H9 (cell line): ENCODE data around the gene RUNDC3A. TPM values are rescaled to one million over a fixed set of nuclear protein-coding genes. Genes with fewer than 3 reads are reported as not detected.

ENCODE experiments used
- DNase-seq: peaks from one replicate; pipeline ENCODE4 v3.0.0-alpha.2; 2017
- H2AFZ ChIP-seq: one replicate; pipeline ENCODE4 v1.6.1; 2013; ENCODE audit warnings: mild to moderate bottlenecking, low read length, control low read depth, moderate library complexity
- H2AK5ac ChIP-seq: 2 replicates; pipeline ENCODE4 v1.6.1; 2013; ENCODE audit warnings: low read length, control low read depth, mixed read lengths; ENCODE audit not compliant: insufficient read length
- H2BK120ac ChIP-seq: one replicate; pipeline ENCODE4 v1.6.1; 2013; ENCODE audit warnings: low read depth, mild to moderate bottlenecking, low read length, control low read depth, inconsistent platforms; ENCODE audit not compliant: poor library complexity, severe bottlenecking
- H2BK12ac ChIP-seq: 2 replicates; pipeline ENCODE4 v1.6.1; 2013; ENCODE audit warnings: low read length, control low read depth, mixed read lengths, low read depth; ENCODE audit not compliant: insufficient read length
- H2BK15ac ChIP-seq: 2 replicates; pipeline ENCODE4 v1.6.1; 2013; ENCODE audit warnings: low read depth, low read length, control low read depth
- H2BK20ac ChIP-seq: one replicate; pipeline ENCODE4 v1.6.1; 2013; ENCODE audit warnings: low read depth, mild to moderate bottlenecking, low read length, control low read depth, inconsistent platforms; ENCODE audit not compliant: poor library complexity, severe bottlenecking
- H2BK5ac ChIP-seq: 2 replicates; pipeline ENCODE4 v1.6.1; 2013; ENCODE audit warnings: low read length, control low read depth, mixed read lengths; ENCODE audit not compliant: insufficient read length
- H3K14ac ChIP-seq: 2 replicates; pipeline ENCODE4 v1.6.1; 2013; ENCODE audit warnings: low read length, control low read depth; ENCODE audit not compliant: insufficient read depth
- H3K18ac ChIP-seq: 2 replicates; pipeline ENCODE4 v1.6.1; 2013; ENCODE audit warnings: low read depth, mild to moderate bottlenecking, mixed read lengths, low read length, control low read depth; ENCODE audit not compliant: insufficient read length
- H3K23ac ChIP-seq: 2 replicates; pipeline ENCODE4 v1.6.1; 2013; ENCODE audit warnings: low read length, control low read depth, mixed read lengths, low read depth; ENCODE audit not compliant: insufficient read length
- H3K23me2 ChIP-seq: 2 replicates; pipeline ENCODE4 v1.6.1; 2013; ENCODE audit warnings: low read depth, mild to moderate bottlenecking, mixed read lengths, low read length, control low read depth; ENCODE audit not compliant: insufficient read length, poor library complexity, severe bottlenecking
- H3K27ac ChIP-seq: 2 replicates; pipeline ENCODE4 v1.5.1; 2013; ENCODE audit warnings: low read length, control low read depth, mixed read lengths, low read depth; ENCODE audit not compliant: insufficient read length
- H3K27me3 ChIP-seq: 2 replicates; pipeline ENCODE4 v1.6.1; 2013; ENCODE audit warnings: low read length, control low read depth, inconsistent platforms; ENCODE audit not compliant: insufficient read depth
- H3K4ac ChIP-seq: 2 replicates; pipeline ENCODE4 v1.6.1; 2013; ENCODE audit warnings: low read depth, mild to moderate bottlenecking, control low read depth, inconsistent platforms, low read length, moderate library complexity
- H3K4me1 ChIP-seq: 2 replicates; pipeline ENCODE4 v1.6.1; 2013; ENCODE audit warnings: low read length, control low read depth, inconsistent platforms; ENCODE audit not compliant: insufficient read depth
- H3K4me2 ChIP-seq: 2 replicates; pipeline ENCODE4 v1.6.1; 2013; ENCODE audit warnings: low read length, control low read depth, mixed read lengths; ENCODE audit not compliant: insufficient read length, insufficient read depth
- H3K56ac ChIP-seq: 2 replicates; pipeline ENCODE4 v1.6.1; 2013; ENCODE audit warnings: low read depth, mild to moderate bottlenecking, mixed read lengths, low read length, control low read depth; ENCODE audit not compliant: insufficient read length
- H3K79me1 ChIP-seq: 2 replicates; pipeline ENCODE4 v1.6.1; 2013; ENCODE audit warnings: low read depth, mild to moderate bottlenecking, moderate library complexity, low read length, control low read depth, inconsistent platforms; ENCODE audit not compliant: insufficient read depth, poor library complexity, severe bottlenecking
- H3K79me2 ChIP-seq: 2 replicates; pipeline ENCODE4 v1.6.1; 2013; ENCODE audit warnings: low read length, control low read depth, inconsistent platforms; ENCODE audit not compliant: insufficient read depth
- H3K9ac ChIP-seq: 2 replicates; pipeline ENCODE4 v1.6.1; 2013; ENCODE audit warnings: low read length, control low read depth, mixed read lengths; ENCODE audit not compliant: insufficient read length; ENCODE audit errors: extremely low read depth
- H3K9me3 ChIP-seq: one replicate; pipeline ENCODE4 v1.6.1; 2013; ENCODE audit warnings: low read depth, low read length, inconsistent platforms; ENCODE audit not compliant: control insufficient read depth
- H3T11ph ChIP-seq: one replicate; pipeline ENCODE4 v1.6.1; 2013; ENCODE audit warnings: mild to moderate bottlenecking, low read length, control low read depth, inconsistent platforms
- H4K20me1 ChIP-seq: one replicate; pipeline ENCODE4 v1.6.1; 2013; ENCODE audit not compliant: control insufficient read depth, insufficient read length, insufficient read depth
- H4K5ac ChIP-seq: 2 replicates; pipeline ENCODE4 v1.6.1; 2013; ENCODE audit warnings: low read depth, mild to moderate bottlenecking, mixed read lengths, low read length, control low read depth; ENCODE audit not compliant: insufficient read length
- H4K8ac ChIP-seq: replicated peaks from 2 replicates; pipeline ENCODE4 v1.6.1; 2013; ENCODE audit warnings: low read length, control low read depth, mixed read lengths, low read depth; ENCODE audit not compliant: insufficient read length
- H4K91ac ChIP-seq: 2 replicates; pipeline ENCODE4 v1.6.1; 2013; ENCODE audit warnings: low read depth, mild to moderate bottlenecking, moderate library complexity, mixed read lengths, low read length, control low read depth; ENCODE audit not compliant: insufficient read length
- H3K27ac Mint-ChIP-seq, 3 experiments: 2 replicates in 2 of 3; 3 replicates in 1 of 3; pipeline ENCODE4 v1.8.0; 2020 to 2021; ENCODE audit warnings: mixed read lengths in 3 of 3, mild to moderate bottlenecking in 1 of 3, moderate library complexity in 1 of 3
- H3K27me3 Mint-ChIP-seq: 2 replicates; pipeline ENCODE4 v1.8.0; 2021; ENCODE audit warnings: low read depth, mild to moderate bottlenecking, moderate library complexity, mixed read lengths
- H3K36me3 Mint-ChIP-seq, 3 experiments: 2 replicates in 2 of 3; 3 replicates in 1 of 3; pipeline ENCODE4 v1.8.0; 2020 to 2021; ENCODE audit warnings: low read depth in 3 of 3, mixed read lengths in 3 of 3; ENCODE audit not compliant: insufficient read depth in 1 of 3
- H3K4me1 Mint-ChIP-seq, 2 experiments: 2 replicates each; pipeline ENCODE4 v1.8.0; 2020; ENCODE audit warnings: mixed read lengths in 2 of 2
- H3K4me3 Mint-ChIP-seq, 2 experiments: 2 replicates in 1 of 2; 3 replicates in 1 of 2; pipeline ENCODE4 v1.8.0; 2020 to 2021; ENCODE audit warnings: mild to moderate bottlenecking in 2 of 2, mixed read lengths in 2 of 2, moderate library complexity in 1 of 2
- H3K9me3 Mint-ChIP-seq, 2 experiments: 2 replicates in 1 of 2; 3 replicates in 1 of 2; pipeline ENCODE4 v1.8.0; 2020; ENCODE audit warnings: mild to moderate bottlenecking in 2 of 2, mixed read lengths in 2 of 2, moderate library complexity in 1 of 2
- WGBS: extraction: QIAGEN DNeasy Blood & Tissue Kit; methylation state at CpG from one replicate; pipeline ENCODE4 v1.1.7; 2013; ENCODE audit warnings: missing lambda C conversion rate, low lambda C conversion rate, mixed read lengths; ENCODE audit not compliant: insufficient read length; ENCODE audit errors: extremely low coverage; 5-methylcytosine and 5-hydroxymethylcytosine counted together
- total RNA-seq: library from RNA; stranded (reverse); gene quantifications from 2 replicates; pipeline ENCODE4 v1.2.1, GENCODE V29; 2021
- TF ChIP-seq, protein P1 (sequence below): fragments of 200-600 bp; sonication (generic); conservative IDR thresholded peaks from 3 replicates; pipeline ENCODE4 v1.8.0; 2021; ENCODE audit warnings: antibody characterized with exemption, mild to moderate bottlenecking

Gene RUNDC3A
- total RNA-seq, 1 experiment from 2014 or later: 3.8 TPM

DNA sequence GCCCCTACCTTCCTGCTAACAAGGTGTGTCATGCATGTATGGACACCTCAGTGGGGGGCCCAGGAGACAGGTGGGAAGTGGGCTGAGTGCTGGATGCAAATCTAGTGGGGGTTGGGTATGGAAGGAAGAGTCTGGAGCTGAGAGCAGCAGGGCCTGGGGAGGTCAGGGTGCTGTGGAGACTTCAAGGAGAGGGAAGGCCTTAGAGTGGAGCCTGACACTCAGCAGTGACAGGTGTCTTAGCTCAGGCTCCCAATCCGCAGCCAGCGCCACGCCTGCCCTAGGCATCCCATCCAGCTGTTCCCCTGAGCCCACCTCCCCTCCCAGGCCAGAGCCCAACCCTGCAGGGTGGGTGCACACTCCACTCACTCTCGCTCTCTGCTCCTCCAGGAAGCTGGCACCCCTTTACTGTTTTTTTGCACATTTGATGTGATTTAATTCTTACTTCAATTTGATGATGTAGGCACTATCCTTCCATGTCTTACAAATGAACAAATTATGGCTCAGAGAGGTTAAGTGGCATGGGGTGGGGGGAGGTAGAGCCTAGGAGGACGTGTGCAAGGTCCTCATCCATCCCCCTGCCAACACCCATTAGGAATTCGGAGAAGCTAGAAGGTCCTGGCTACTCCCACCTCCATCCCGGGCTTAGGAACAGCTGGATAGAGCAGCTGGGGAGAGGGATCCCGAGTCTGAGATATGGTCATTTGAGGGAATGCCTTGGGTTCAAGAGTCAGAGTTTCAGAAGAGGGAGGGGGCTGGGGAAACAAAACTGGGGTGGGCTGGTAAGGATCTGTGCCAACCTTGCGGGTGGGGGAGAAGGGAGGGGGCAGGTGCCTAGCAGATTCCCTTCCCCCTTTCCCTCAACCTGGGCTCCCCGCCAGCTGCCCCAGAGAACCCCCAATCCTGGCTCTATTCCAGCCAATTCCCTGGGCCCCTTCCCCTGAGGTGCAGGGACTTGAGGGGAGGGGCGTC, 53.2 kb downstream of the RUNDC3A start:
- Histone ChIP-seq H3K4ac (no peak overlapping the region), H3K79me2 (no peaks in the 10 kb centered on the region), H3K27ac (no peak overlapping the region), H3K79me1 (no peaks in the 10 kb centered on the region), H2BK5ac (no peak overlapping the region), H2AFZ (no peak overlapping the region), H3K9me3 (no peaks in the 10 kb centered on the region), H3K9ac (no peak overlapping the region), H4K20me1 (no peaks in the 10 kb centered on the region), H2BK12ac (no peak overlapping the region), H3K14ac (no peak overlapping the region), H3T11ph (no peak overlapping the region), H3K4me2 (peak overlapping the region; percentile 9), H3K56ac (no peak overlapping the region), H3K4me1 (peaks cover 14% of the 10 kb centered on the region), H3K18ac (peak overlapping the region; percentile 35), H3K23me2 (peaks cover 13% of the 10 kb centered on the region), H4K91ac (no peak overlapping the region), H4K8ac (no peak overlapping the region), H4K5ac (no peak overlapping the region), H2AK5ac (no peak overlapping the region), H3K27me3 (no peaks in the 10 kb centered on the region), H2BK20ac (no peak overlapping the region), H3K23ac (no peak overlapping the region), H2BK15ac (no peak overlapping the region), H2BK120ac (no peak overlapping the region)
- Mint-ChIP-seq H3K27me3 (peaks cover 27% of the 10 kb centered on the region), H3K9me3 (no peaks in the 10 kb centered on the region), H3K4me1 (peaks cover 22 to 32% of the 10 kb centered on the region in 2 experiments), H3K36me3 (peaks cover 0 to 15% (median 9%) of the 10 kb centered on the region in 3 experiments; a peak in 5 of 7 replicates), H3K27ac (peak overlapping the region in 1 of 3 experiments; percentile 65; a peak in 2 of 7 replicates), H3K4me3 (peak overlapping the region; percentile 75 to 90)
- TF ChIP-seq, protein P1, sequence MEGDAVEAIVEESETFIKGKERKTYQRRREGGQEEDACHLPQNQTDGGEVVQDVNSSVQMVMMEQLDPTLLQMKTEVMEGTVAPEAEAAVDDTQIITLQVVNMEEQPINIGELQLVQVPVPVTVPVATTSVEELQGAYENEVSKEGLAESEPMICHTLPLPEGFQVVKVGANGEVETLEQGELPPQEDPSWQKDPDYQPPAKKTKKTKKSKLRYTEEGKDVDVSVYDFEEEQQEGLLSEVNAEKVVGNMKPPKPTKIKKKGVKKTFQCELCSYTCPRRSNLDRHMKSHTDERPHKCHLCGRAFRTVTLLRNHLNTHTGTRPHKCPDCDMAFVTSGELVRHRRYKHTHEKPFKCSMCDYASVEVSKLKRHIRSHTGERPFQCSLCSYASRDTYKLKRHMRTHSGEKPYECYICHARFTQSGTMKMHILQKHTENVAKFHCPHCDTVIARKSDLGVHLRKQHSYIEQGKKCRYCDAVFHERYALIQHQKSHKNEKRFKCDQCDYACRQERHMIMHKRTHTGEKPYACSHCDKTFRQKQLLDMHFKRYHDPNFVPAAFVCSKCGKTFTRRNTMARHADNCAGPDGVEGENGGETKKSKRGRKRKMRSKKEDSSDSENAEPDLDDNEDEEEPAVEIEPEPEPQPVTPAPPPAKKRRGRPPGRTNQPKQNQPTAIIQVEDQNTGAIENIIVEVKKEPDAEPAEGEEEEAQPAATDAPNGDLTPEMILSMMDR: no peak
- WGBS: no CpG with 5 or more reads among the region's 11 CpGs
- no peak for DNase-seq
